Brain pericyte (primary cell): ENCODE measurements around the gene ATG3.
"Not testable (repeated sequence)": the region's sequence is repeated elsewhere in the genome, so short reads cannot be mapped to it uniquely, and the experiment has no call there.

Experiments
- DNase-seq: peaks from one replicate; pipeline ENCODE4 v3.0.0-alpha.2; 2012; ENCODE audit warnings: low read depth, low spot score

Gene ATG3

GRCh38 chr3:112561734-112562529, at the start of gene ATG3, which contains the start of gene SLC35A5:
Gene ATG3, minus strand, starts transcription at chr3:112561962. Its CDS starts 434 bp downstream, at chr3:112561528.
Gene SLC35A5, plus strand, starts transcription at chr3:112562045. Its CDS starts 1,359 bp downstream, at chr3:112563404.
- peak; percentile 95 for DNase-seq

- DNase-seq: no peak
Measured at GRCh38 chr3:112610121-112610520, 48.4 kb upstream of the ATG3 start.

- no peak for DNase-seq
Measured at GRCh38 chr3:112607863-112608262, 46.1 kb upstream of the ATG3 start.

GRCh38 chr3:112606098-112606497, 44.3 kb upstream of the ATG3 start:
- DNase-seq: no peak

GRCh38 chr3:112605285-112605684, 43.5 kb upstream of the ATG3 start:
- DNase-seq: peak; percentile 95

DNA sequence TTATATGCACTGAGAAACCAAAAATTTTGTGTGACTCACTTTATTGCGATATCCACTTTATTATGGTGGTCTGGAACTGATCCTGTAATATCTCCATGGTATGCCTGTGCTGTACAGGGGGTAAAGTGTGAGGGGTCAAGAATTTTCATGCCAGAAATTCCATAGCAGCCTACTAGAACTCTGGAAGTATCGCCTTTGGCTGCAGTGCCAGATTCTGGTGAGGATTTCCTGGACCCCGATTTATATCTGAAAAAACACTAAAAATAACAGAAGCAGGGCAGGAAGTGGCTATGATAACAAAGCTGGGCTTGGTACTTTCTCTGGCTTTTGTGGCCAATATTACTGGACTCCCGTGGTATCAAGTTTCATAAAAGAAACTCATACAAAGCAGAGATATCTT, 42.8 kb upstream of the ATG3 start:
- peak; percentile 47 for DNase-seq

GRCh38 chr3:112602217-112602838, 40.6 kb upstream of the ATG3 start:
- DNase-seq: no peak

GRCh38 chr3:112598731-112599130, 37.0 kb upstream of the ATG3 start:
- no peak for DNase-seq

DNA sequence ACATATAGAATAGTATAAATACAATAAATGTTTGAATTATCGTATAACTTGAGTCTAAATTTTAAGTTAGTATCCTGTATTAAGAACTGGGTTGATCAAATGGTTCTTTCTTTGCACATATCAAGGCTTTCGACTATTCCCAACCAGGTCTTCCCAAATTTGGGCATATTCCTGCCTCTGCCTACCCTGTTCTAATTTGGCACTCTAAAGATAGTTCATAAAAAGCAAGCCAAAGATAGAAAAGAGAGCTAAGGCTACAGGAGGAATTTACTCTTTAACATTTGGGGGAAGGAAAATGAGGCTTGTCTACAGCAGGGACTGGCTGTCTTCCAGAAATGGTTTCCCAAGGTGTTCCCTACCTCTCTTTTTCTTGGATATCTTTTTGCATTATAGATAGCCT, 36.2 kb upstream of the ATG3 start:
- DNase-seq: no peak

- DNase-seq: no peak
Measured at GRCh38 chr3:112594856-112595255, 33.1 kb upstream of the ATG3 start.

DNA sequence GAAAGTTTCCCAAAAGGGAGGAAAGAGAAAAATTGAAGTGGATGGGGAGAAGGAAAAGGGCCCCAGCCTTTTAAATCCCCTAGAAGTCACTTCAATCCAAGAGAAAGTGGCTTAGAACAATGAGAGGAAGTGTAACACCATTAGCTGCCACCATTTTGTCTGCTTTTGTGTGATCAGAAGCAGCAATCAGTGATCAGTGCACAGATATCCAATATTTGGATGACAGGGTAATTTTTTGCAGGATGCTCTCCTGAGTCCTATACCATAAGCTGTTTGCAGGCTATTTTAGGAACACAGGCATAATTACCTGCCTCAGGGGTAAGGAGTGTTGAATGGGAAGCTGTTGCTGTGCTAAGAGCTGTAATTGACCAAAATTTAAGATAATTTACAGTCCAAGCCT, 31.5 kb upstream of the ATG3 start:
- DNase-seq: no peak

GRCh38 chr3:112587336-112587735, 25.6 kb upstream of the ATG3 start:
- no peak for DNase-seq

- DNase-seq: no peak
Measured at GRCh38 chr3:112585782-112586181, 24.0 kb upstream of the ATG3 start.

DNA sequence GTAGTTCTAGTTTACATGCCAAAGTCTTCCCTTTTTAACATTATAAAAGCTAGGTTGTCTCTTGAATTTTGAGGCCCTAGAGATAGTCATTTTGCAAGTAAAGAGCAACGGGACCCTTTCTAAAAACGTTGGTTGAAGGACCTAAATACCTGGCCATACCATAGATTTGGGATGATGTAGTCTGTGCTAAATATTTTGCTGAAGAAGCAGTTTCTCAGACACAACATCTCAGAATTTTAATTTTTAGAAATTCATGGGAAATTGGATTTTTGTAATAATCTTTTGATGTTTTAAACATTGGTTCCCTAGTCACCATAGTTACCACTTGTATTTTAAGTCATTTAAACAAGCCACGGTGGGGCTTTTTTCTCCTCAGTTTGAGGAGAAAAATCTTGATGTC, 21.3 kb upstream of the ATG3 start:
- DNase-seq: no peak

DNA sequence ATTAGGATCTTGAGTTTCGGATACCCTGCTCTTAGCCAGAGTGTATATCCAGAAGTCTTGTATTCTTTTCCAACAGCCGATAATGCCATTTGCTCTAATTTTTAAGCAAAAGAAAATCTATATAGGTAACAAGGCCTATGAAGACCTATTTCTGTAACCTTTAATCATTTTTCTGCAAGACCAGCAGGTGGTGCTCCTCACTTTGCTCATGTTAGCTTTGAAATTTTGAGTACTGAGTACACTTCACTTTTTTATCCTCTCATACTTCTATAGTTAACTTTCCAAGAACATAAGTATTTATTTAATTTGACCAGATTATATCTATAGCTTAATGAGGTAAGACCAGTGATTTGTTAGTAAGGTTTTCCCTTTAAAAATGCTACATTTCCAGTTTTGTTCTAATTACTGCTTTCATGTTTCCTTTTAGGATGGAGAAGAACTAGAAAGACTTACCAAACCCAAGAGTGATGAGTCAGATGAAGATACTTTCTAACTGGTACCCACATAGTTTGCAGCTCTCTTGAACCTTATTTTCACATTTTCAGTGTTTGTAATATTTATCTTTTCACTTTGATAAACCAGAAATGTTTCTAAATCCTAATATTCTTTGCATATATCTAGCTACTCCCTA, 20.6 kb upstream of the ATG3 start:
- no peak for DNase-seq

GRCh38 chr3:112579697-112580096, 17.9 kb upstream of the ATG3 start:
- DNase-seq: no peak

DNA sequence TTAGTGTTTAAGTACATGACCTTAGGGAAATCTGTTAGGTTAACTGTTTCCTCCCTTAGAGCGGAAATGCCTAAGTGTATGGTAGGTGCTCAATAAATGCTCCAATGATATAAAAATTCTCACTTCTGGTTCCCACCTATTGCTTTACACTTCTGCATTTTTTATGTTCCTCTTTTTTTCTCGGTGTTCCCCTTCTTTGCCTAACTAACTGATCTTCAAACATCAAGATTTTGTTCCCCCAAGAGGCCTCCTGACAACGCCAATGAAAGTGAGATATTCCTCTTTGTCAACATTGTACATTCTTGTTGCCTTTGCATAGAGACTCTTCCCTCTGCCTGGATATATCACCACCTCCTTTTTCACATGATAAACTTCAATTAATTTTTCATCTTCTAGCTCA, 17.5 kb upstream of the ATG3 start:
- no peak for DNase-seq

DNA sequence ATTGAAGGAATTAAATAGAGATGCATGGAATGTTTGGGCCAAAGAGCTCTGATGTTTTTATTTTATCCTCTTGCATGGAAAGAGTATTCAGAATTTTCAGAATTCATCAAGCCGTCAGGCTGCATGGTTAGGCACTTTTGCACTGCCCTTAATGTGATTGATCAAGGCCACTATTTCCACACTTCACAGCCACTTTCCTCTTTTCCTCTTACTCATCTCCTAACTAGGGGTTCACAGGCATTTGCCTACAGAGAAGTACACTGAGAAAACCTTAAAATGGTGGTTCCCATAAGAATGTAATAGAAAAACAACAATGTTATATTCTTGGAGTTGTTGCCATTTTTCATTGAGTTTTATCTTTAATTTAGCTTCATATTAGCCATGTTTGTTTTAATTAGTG, 10.9 kb upstream of the ATG3 start:
- DNase-seq: no peak

DNA sequence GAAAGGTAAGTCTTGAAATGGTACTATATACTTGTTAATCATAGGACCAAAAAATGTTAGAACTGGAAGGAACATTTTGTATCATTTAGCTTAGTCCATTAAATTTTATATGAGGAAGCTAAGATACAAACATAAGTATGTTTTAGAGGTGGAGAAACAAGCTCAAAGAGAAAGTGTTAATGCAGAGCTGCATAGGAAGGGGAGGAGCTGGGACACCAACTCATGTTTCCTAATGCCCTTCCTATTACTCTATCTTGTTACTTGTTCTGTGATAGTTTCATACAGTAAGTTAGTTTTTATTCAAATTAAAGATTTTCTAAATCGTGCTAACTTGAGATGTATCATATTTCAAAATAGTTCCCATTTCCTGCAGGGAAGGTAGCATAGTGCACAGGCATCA, 7.5 kb upstream of the ATG3 start:
- no peak for DNase-seq

DNA sequence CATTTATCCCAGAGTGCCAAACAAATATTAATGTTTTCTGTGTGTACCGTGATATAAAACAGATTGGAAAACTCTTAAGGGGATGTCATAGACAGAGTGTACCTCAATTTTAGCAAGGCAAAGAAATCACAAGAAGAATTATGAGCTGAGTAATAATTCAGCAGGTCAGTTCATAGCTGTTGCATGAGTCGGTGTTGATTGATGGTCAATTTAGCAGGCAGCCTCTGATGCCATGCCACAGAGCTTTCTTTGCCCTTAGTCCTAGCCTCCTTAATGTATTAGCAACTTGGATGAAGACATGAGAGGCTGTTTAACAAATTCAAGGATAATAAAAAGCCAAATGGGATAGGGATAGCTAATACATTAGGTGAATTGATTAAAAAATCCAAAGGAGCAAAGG, 6.9 kb upstream of the ATG3 start:
- DNase-seq: no peak

DNA sequence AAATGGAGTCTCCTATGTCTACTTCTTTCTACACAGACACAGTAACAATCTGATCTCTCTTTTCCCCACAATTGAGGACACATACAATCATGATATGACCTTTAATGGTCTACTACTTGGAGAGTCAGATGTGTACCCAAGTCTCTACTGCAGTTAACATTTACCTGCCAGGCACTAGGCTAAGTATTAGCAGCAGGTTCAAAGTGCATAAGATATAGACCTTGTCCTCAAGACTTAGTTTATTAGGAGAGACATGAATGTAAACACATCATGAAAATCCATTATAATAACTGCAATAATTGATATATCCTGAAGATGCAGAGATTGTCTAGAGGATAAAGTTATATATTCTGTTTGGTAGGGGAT, 3.2 kb upstream of the ATG3 start:
- DNase-seq: no peak

GRCh38 chr3:112564247-112564939, 2.6 kb upstream of the ATG3 start:
- DNase-seq: not testable (repeated sequence)

GRCh38 chr3:112561484-112561733, 353 bp downstream of the ATG3 start:
- DNase-seq: no peak
